Brain microvascular endothelial cell (primary cell): ENCODE measurements around the gene NDUFAF7.
"Not testable (repeated sequence)": the region's sequence is repeated elsewhere in the genome, so short reads cannot be mapped to it uniquely, and the experiment has no call there.

Experiments
- DNase-seq: peaks from one replicate; pipeline ENCODE4 v3.0.0-alpha.2; 2020
- H3K27ac ChIP-seq: fragments of 250-450 bp; sonication (Bioruptor Pico); 2 replicates; pipeline ENCODE4 v1.5.1; 2020; ENCODE audit warnings: mild to moderate bottlenecking, moderate library complexity
- H3K27me3 ChIP-seq: fragments of 250-450 bp; sonication (Bioruptor Pico); replicated peaks from 2 replicates; pipeline ENCODE4 v1.5.1; 2020; ENCODE audit warnings: mild to moderate bottlenecking
- H3K36me3 ChIP-seq: fragments of 250-450 bp; sonication (Bioruptor Pico); replicated peaks from 2 replicates; pipeline ENCODE4 v1.5.1; 2020; ENCODE audit warnings: mild to moderate bottlenecking
- H3K4me3 ChIP-seq: 2 replicates; pipeline ENCODE4 v1.5.1; 2011; ENCODE audit warnings: low read depth, mild to moderate bottlenecking, control low read depth, low read length, moderate library complexity
- CTCF ChIP-seq: IDR thresholded peaks from 2 replicates; pipeline ENCODE4 v1.5.1; 2011; ENCODE audit warnings: low read depth, mild to moderate bottlenecking, moderate library complexity, low read length, control low read depth, inconsistent platforms; ENCODE audit errors: missing control alignments
- in situ Hi-C: cut with HindIII; loops from 2 replicates; pipeline ENCODE4 v1.10.0; 2017; ENCODE audit warnings: low sequenced_read_pairs, low pct_ligation_motif_present

The NDUFAF7 gene

DNA sequence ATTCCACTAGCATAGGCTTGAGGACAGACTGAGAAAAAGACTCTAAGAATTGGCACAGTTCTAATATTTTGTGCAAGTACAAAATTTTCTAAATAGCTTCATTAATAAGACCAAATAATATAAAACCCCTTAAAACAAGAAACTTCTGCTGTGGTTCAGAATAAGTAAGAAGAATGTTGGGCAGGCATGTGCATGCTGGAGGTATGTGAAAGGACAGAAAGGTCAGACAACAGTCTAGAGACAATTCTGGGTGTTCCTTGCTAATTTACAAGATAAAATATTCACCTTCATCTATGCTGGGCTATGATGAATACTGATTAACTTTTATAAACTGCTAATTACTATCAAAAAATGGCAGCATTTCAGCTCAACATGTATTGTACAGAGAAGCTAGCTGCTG, 20.2 kb upstream of the NDUFAF7 start:
- Histone ChIP-seq H3K27ac (no peak overlapping the region), H3K27me3 (no peaks in the 10 kb centered on the region), H3K4me3 (no peak overlapping the region), H3K36me3 (peaks cover 60% of the 10 kb centered on the region)
- peak; percentile 8 for DNase-seq
- in situ Hi-C loops, result no loop called here
- no peak for TF ChIP-seq CTCF

DNA sequence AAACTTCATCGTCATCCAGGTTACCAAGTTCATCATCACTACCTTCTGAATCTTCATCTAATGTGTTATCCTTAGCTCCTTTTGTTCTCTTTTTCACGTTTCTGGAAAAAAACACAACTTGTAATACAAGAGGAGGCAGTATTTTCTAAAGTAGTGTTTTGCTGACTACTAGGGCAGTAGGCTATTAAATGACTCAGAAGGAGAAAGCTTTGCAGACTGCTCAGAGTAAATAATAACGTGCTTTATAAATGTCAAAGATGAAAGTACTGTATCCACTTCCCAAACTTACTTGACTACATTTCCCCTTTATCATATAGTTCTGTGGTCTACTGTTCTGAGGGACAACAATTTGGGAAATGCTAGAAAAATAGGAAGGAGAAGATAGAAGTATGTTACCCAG, 19.5 kb upstream of the NDUFAF7 start:
- Histone ChIP-seq H3K36me3 (peaks cover 58% of the 10 kb centered on the region), H3K27me3 (no peaks in the 10 kb centered on the region), H3K27ac (no peak overlapping the region), H3K4me3 (no peak overlapping the region)
- no peak for TF ChIP-seq CTCF
- in situ Hi-C loops, result no loop called here
- DNase-seq, result no peak

DNA sequence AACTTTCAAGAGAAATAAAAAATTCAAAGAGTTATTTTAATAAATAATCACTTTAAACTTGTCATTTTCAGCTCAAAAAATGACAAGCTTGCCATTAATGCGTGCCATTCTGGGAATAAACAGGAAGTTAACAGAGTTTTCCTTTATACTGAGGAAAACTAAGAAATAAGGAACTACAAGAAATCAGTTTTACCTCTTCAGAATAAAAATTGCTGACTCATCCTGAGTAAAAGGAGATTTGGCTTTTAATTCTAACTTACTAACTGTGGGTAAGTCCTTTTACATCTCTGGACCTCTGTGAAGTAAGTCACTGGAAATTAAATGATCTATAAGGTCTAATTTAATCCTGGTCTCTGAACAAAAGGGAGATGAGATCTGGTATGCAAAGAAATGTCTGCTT, 16.2 kb upstream of the NDUFAF7 start:
- no peak for TF ChIP-seq CTCF
- Histone ChIP-seq H3K36me3 (peaks cover 51% of the 10 kb centered on the region), H3K27me3 (no peaks in the 10 kb centered on the region), H3K27ac (no peak overlapping the region), H3K4me3 (no peak overlapping the region)
- no peak for DNase-seq
- in situ Hi-C loops, result no loop called here

DNA sequence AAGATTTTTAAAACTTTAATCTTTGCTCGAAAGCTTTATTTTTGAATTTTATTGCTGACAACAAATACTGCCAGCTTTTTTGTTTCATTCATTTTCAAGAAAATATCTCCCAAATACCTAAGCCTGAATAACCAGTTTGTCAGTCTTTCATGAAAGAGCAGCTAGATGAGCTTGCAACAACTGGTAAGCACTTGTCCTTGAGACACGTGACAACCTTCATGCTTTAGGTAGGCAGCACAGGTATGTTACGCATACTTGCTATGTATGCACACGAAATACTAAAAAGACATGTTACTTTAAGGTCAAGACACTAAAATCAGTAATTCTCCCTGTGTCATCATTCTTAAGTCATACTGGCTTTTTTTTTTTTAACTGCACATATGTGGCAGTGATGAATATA, 12.4 kb upstream of the NDUFAF7 start:
- Histone ChIP-seq H3K36me3 (peaks cover 46% of the 10 kb centered on the region), H3K4me3 (no peak overlapping the region), H3K27ac (no peak overlapping the region), H3K27me3 (no peaks in the 10 kb centered on the region)
- no peak for DNase-seq
- in situ Hi-C loops, result no loop called here
- TF ChIP-seq CTCF, result no peak

DNA sequence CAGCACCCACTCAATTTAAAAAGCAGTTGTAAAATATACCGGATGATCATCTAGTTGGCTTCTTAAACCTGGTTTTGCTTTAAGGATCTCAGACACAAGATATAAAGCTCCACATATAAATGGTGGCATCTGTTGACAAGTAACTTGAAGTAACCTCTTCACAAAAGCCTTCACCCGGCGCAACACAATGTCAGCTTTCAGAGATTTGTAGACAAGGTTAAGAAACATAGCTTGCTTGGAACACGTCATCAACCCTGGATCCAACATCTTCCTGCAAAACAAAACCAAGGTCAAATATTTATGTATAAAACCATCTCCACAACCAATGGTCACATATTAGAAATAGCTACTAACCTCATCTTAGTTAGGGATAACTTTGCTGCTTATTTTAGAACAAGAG, 8.3 kb upstream of the NDUFAF7 start:
- Histone ChIP-seq H3K27me3 (no peaks in the 10 kb centered on the region), H3K36me3 (peaks cover 35% of the 10 kb centered on the region), H3K4me3 (no peak overlapping the region), H3K27ac (no peak overlapping the region)
- in situ Hi-C loops, result no loop called here
- DNase-seq, result no peak
- no peak for TF ChIP-seq CTCF

- Histone ChIP-seq H3K27ac (no peak overlapping the region), H3K36me3 (peaks cover 28% of the 10 kb centered on the region), H3K27me3 (no peaks in the 10 kb centered on the region), H3K4me3 (no peak overlapping the region)
- no peak for DNase-seq
- in situ Hi-C loops, result no loop called here
- no peak for TF ChIP-seq CTCF
These were observed 7.4 kb upstream of the NDUFAF7 start for GRCh38 chr2:37224063-37224462.

DNA sequence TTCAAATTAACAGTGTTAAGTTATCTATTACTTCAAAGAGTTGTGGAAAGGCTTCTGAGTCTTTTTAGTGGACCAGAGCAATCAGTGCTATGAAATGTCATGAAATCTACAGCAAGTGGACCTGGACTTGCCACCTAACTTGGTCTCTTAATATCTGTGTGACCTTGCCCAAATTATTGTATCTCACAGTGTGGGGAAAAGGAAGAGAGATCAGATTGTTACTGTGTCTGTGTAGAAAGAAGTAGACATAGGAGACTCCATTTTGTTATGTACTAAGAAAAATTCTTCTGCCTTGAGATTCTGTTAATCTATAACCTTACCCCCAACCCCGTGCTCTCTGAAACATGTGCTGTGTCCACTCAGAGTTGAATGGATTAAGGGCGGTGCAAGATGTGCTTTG, 6.3 kb upstream of the NDUFAF7 start:
- peaks cover 24% of the 10 kb centered on the region for H3K36me3 ChIP-seq
- H3K4me3 ChIP-seq, H3K27ac ChIP-seq, H3K27me3 ChIP-seq, DNase-seq, in situ Hi-C loops: not testable (repeated sequence)
